ENCODE results near the gene KCNIP2. TPM values are rescaled to one million over a fixed set of nuclear protein-coding genes. Genes with fewer than 3 reads are reported as not detected.
A peak's percentile ranks its signal among the peaks of the same experiment; 100 is the strongest.

The KCNIP2 gene
- total RNA-seq, 1 donor from 2014 or later = 7.1 TPM

DNA sequence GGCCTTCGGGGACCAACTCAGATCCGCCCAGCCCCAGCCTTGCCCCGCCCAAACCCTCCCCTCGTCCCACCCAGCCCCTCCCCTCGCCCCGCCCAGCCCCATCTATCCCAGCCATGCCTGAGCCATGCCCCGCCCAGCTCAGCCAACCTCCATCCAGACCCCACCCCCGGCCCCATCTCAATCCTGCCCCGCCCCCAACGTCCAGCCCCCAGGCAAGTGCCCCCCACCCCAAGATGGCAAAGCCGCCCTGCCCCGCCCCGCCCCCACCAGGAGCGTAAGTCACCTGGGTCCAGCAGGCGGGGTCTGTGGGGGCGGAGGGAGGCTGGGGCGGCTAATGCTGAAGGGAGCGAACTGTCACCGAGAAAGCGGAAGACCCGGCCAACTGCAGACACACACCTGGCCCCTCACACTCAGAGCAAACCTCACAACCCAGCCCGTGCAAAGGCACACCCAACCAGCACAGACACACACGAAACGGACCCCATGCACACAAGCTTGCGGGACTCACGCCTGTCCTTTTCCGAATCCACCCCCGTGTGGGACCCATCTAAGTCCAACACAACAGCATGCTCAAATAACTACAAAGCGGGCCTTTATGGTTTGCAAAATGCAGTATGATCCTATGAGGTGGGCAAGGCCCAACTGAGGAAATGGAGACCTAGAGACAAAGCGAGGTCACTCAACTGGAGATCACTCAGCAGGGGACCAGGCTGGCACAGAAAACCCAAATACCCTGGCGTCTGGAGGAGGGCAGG lies 13.9 kb downstream of the KCNIP2 start:
- Mint-ChIP-seq H3K27me3 (no peaks in the 10 kb centered on the region), H3K36me3 (ENCODE audit: low read depth) (peaks cover 2% of the 10 kb centered on the region), H3K9me3 (no peaks in the 10 kb centered on the region), H3K27ac (peak overlapping the region; percentile 97), H3K4me1 (peaks cover 37% of the 10 kb centered on the region), H3K4me3 (peak overlapping the region; percentile 80)
- intact Hi-C loops (cut with micrococcal nuclease) = loop anchor here (1.0 to 5.0 kb wide), 3 partner anchors 11 to 832 kb away; partner anchors contain the start of genes LZTS2 and OGA
- CTCF ChIA-PET = no interaction called here
- DNase-seq (peak; percentile 73), ATAC-seq (ENCODE audit: low read depth) (peak; percentile 40)
- TF ChIP-seq CTCF (IDR thresholded peaks at IDR 0.05) = no peak
- POLR2A ChIA-PET = interaction anchor here (0.5 to 6.2 kb wide), 10 partner anchors 11 to 821 kb away, joined by 3 to 96 read pairs (median 3); partner anchors contain the start of genes CUEDC2, NPM3 and OGA

- no peak for ATAC-seq (ENCODE audit: low read depth)
These were observed 14.6 kb downstream of the KCNIP2 start for GRCh38 chr10:101828766-101829551.

GRCh38 chr10:101827919-101828600 lies 15.5 kb downstream of the KCNIP2 start:
- no peak overlapping the region for H3K4me3 Mint-ChIP-seq
- TF ChIP-seq CTCF (IDR thresholded peaks at IDR 0.05) = no peak
- H3K36me3 Mint-ChIP-seq (ENCODE audit: low read depth) = peaks cover 2% of the 10 kb centered on the region
- POLR2A ChIA-PET = interaction anchor here (1.0 to 6.2 kb wide), 4 partner anchors 10 to 21 kb away, joined by 3 to 96 read pairs (median 4); partner anchors contain the start of gene OGA
- H3K4me1 Mint-ChIP-seq = peaks cover 31% of the 10 kb centered on the region
- H3K27ac Mint-ChIP-seq = no peak overlapping the region
- H3K27me3 Mint-ChIP-seq = no peaks in the 10 kb centered on the region
- CTCF ChIA-PET = interaction anchor here (0.8 to 1.7 kb wide), 2 partner anchors 12 to 245 kb away, joined by 3 to 6 read pairs; no protein-coding TSS in a partner anchor
- no peak for DNase-seq
- intact Hi-C loops (cut with micrococcal nuclease) = no loop called here
- no peaks in the 10 kb centered on the region for H3K9me3 Mint-ChIP-seq
- no peak for ATAC-seq (ENCODE audit: low read depth)

More at GRCh38 chr10:101828766-101829551, 14.6 kb downstream of the KCNIP2 start:
- Mint-ChIP-seq H3K4me3 (peak overlapping the region; percentile 32), H3K27me3 (no peaks in the 10 kb centered on the region), H3K4me1 (peaks cover 33% of the 10 kb centered on the region), H3K9me3 (no peaks in the 10 kb centered on the region), H3K27ac (no peak overlapping the region), H3K36me3 (ENCODE audit: low read depth) (peaks cover 2% of the 10 kb centered on the region)
- CTCF ChIA-PET = no interaction called here
- POLR2A ChIA-PET = interaction anchor here (0.6 to 6.2 kb wide), 10 partner anchors 11 to 822 kb away, joined by 3 to 96 read pairs (median 3); partner anchors contain the start of genes CUEDC2, NPM3 and OGA
- intact Hi-C loops (cut with micrococcal nuclease) = no loop called here
- TF ChIP-seq CTCF (IDR thresholded peaks at IDR 0.05) = no peak
- no peak for DNase-seq

- no peak overlapping the region for H3K4me3 Mint-ChIP-seq
- POLR2A ChIA-PET = interaction anchor here (1.4 to 6.2 kb wide), 2 partner anchors 9 to 20 kb away, joined by 3 to 96 read pairs; partner anchors contain the start of gene OGA
- intact Hi-C loops (cut with micrococcal nuclease) = no loop called here
These were observed 16.7 kb downstream of the KCNIP2 start for GRCh38 chr10:101826852-101827434.

More at GRCh38 chr10:101826852-101827434, 16.7 kb downstream of the KCNIP2 start:
- H3K27me3 Mint-ChIP-seq = no peaks in the 10 kb centered on the region
- H3K36me3 Mint-ChIP-seq (ENCODE audit: low read depth) = peaks cover 2% of the 10 kb centered on the region
- no peak overlapping the region for H3K27ac Mint-ChIP-seq
- TF ChIP-seq CTCF (IDR thresholded peaks at IDR 0.05) = no peak
- CTCF ChIA-PET = interaction anchor here (0.8 to 1.7 kb wide), 2 partner anchors 13 to 246 kb away, joined by 3 to 6 read pairs; no protein-coding TSS in a partner anchor
- DNase-seq = no peak
- H3K9me3 Mint-ChIP-seq = no peaks in the 10 kb centered on the region
- ATAC-seq (ENCODE audit: low read depth) = no peak
- H3K4me1 Mint-ChIP-seq = peaks cover 26% of the 10 kb centered on the region
